HG02623 (cell line): ENCODE results near the gene MMP14.

ENCODE experiments used
- ATAC-seq: cut with Tn5 transposase; IDR thresholded peaks from one replicate; pipeline ENCODE4 v1.9.1; 2021; ENCODE audit warnings: moderate library complexity; ENCODE audit not compliant: unreplicated experiment

The MMP14 gene

DNA sequence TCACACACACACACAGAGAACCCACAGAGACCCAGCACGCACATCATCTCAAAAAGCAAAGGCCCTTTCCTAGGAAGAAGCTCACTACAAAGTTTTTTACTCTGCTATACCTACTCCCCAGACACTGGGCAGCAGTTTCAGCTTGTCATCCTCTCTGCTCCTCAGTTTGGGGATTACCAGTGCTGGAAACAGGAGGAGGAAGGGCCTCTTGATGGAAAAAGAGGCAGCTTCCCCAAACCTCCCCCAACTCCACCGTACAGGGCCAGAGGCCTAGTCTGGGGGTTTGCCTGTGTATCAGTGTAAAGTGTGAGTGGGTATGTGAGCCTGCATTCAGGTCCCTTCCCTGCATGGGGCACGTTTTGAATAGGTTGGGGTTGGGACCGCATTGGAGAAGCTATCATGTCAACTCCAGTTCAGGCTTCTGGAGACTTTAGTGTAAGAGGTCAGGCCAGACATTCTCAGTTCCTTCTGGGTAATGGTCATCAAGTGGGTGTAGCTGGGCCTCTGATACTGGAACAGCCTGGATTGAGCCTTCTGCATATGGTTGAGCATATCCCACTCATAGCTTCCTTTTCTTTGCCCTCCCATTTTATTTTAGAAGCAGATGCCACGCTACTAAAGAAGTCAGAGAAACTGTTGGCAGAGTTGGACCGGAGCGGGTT, 47.8 kb downstream of the MMP14 start:
- ATAC-seq, result no peak

DNA sequence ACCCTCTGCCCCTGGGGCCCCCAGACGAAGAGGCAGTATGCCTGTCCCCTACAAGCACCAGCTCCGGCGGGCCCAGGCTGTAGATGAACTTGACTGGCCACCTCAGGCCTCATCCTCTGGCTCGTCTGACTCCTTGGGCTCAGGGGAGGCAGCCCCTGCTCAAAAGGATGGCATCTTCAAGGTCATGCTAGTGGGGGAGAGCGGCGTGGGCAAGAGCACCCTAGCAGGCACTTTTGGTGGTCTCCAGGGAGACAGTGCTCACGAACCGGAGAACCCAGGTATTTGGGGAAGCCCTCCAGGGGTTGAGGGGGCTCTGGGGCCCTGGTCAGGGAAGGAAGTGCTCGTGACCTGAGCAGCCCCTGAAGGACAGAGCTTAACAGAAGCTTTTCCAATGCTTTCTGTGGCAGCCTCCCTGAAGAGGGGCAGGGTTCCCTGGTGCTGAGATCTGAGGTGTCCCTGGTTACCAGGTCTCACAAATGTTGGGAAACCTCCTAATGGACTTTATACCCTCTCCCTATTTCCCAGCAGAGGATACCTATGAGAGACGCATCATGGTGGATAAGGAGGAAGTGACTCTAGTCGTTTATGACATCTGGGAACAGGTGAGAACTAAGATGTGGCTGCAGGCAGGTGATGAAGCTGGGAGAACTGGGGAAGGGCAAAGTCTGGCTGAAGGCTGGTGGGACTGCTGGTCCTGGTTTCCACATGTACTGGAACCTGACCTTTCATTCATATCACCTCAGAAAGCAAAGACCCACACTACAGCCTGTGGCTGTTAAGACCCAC, 48.5 kb downstream of the MMP14 start:
- no peak for ATAC-seq

DNA sequence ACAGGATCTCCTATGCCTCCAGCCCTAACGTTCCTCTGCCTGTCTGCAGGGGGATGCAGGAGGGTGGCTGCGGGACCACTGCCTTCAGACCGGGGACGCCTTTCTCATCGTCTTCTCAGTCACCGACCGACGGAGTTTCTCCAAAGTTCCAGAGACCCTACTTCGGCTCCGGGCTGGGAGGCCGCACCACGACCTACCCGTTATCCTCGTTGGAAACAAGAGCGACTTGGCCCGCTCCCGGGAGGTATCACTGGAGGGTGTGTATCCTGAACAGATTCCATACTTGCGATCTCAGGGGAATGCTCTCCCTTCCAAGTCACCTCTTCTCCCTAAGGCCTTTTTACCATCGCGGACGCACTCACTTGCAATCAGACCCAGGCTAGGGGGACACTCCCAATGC, 49.6 kb downstream of the MMP14 start:
- no peak for ATAC-seq

DNA sequence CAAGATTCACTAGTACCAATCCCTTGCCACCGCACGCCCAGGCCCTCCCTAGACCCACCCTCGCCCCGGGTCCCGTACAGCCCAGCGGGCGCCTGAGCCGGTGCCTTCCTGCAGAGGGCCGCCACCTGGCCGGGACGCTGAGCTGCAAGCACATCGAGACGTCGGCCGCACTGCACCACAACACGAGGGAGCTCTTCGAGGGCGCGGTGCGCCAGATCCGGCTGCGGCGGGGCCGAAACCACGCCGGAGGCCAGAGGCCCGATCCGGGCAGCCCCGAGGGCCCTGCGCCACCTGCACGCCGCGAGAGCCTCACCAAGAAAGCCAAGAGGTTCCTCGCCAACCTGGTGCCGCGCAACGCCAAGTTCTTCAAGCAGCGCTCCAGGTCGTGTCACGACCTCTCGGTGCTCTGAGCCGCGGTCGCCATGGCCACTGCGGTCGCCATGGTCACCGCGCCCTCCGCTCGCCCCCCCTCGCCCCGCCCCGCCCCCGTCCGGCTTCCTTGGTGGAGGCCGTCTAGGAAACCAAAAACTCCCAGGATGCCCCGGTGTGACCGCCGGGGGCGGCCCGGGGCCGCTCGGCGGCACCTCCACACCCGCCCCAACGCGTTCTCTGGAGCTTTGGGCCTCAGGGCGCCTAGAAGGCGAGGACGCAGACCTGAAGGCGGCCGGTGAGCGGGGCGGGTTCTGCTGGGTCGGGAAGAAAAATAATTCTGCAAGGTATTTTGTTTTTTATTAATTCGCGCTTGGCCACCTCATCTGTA, 50.3 kb downstream of the MMP14 start:
- ATAC-seq, result peak; percentile 38

DNA sequence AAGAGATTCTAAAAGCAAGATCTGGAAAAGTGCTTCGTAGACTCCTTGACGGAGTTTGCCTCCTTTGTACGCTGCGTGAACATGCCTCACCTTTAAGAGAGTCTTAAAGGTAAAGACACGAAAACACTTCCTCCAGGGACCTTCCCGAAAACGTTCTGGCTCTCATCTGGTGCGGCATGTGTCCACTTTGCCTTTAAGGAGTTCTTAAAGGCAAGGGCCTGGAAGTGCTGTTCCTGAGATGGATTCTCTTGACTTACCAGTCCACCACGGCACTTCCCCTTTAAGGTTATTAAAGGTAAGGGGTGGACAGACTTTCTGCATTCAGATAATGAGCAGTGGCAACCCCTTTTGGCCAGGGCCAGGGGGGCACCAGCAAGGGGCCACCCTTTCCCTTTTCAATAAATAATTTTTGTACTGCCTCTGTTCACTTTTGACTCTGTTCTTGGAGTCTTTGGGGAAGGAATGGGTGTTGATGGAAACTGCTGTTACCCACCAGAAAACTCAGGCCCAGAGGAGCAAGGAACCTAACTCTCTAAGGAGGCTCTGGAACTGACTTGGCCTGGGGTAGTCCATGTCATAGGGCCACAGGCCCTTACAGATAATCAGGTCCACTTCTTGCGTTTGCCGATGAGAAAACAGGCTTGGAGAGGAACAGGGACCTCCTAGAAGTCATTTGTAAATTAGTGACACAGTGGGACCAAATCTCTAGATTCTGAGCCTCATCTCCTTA, 51.0 kb downstream of the MMP14 start:
- ATAC-seq, result peak; percentile 31

DNA sequence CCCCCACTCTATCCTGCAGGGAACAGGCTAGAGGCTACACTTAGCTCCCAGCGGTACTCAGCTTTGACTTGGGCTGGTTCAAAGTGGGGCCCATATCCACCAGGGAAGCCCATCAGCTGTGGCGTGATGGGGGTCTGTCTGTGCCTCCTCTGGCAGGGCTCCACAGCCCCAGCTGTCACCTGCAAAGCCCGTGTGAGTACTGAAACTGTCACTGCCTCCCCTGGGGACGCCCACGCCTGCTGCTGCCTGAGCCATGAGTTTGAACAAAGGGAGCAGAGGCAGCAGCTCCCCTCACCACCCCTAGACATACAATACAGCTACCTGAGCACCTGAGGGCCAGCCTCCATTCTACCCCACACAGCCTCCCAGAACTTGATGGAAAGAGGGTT, 51.6 kb downstream of the MMP14 start:
- ATAC-seq, result peak; percentile 51

DNA sequence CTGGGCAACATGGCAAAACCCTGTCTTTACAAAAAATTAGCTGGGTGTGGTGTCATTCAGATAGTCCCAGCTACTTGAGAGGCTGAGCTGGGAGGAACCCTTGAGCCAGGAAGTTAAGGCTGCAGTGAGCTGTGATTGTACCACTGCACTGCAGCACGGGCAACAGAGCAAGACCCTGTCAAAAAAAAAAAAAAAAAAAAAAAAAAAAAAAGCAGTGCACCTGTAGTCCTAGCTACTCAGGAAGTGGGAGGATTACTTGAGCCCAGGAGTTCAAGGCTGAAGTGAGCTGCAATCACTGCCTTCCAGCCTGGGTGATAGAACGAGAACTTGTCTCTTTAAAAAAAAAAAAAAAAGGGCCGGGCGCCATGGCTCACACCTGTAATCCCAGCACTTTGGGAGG, 52.3 kb downstream of the MMP14 start:
- ATAC-seq, result no peak

DNA sequence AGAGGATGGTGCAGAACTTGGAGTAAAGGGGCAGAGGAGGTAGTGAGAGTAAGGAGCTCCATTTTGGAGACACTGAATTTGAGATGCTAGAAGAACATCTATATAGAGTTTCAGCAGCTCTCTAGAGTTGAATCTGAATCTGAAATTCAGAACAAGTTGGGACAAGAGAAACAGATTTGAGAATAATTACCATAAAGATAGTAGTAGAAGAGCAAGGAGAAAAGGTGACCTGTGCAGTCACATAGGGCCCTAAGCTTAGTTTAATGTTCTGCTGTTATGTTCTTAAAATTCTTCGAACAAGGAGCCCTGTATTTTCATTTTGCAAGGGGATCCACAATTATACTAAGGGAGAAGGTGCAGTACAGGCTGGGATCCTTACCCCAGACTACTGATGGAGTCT, 54.0 kb downstream of the MMP14 start:
- no peak for ATAC-seq

DNA sequence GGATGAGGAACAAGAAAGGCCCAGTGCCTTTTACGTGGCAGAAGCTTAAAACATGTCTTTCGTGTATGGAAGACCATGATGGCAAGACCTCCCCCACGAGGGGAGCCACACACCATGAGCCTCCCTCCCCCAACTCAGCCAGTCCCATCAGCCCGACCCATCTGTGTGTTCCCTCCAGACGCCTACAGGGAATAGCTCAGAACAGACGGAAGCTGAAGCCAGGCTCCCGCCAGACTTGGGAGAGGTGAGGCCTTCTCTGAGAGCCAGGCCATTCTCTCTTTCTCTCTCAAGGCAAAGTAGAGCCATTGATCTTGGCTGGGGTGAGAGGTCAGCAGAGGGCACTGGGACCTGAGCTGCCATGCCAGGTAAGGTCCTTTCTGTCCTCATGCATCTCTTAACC, 56.1 kb downstream of the MMP14 start:
- ATAC-seq, result no peak

DNA sequence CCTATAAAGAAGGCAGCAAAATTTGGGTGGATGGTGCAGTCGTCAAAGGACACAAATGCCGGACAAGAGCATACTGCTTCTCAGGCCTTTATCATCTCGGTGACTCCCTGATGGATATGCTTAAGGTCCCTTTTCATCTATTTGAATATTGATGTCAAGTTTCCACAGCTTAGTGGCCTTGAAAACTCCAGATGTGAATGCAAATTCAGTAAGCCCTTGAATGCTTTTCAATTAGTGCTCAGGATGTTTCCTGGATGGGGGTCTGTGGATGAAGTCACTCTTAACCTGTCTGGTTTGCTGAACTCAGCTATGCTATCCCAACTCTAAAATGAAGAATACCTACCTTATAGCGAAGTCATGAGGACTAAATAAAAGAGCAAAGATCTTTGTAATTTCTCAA, 57.3 kb downstream of the MMP14 start:
- no peak for ATAC-seq

DNA sequence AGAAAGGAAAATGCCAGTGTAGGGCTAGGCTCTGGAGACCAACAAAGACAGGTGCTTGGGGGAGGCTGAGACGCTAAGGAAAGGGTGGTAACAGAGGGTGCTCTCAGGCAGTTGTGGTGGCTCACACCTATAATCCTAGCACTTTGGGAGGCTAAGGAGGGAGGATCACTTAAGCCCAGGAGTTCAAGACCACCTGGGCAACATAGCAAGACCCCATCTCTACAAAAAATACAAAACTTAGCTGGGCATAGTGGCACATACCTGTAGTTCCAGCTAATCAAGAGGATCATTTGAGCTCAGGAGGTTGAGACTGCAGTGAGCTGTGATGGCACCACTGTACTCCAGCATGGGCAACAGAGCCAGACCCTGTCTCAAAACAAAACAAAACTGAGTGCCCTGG, 59.0 kb downstream of the MMP14 start:
- no peak for ATAC-seq

DNA sequence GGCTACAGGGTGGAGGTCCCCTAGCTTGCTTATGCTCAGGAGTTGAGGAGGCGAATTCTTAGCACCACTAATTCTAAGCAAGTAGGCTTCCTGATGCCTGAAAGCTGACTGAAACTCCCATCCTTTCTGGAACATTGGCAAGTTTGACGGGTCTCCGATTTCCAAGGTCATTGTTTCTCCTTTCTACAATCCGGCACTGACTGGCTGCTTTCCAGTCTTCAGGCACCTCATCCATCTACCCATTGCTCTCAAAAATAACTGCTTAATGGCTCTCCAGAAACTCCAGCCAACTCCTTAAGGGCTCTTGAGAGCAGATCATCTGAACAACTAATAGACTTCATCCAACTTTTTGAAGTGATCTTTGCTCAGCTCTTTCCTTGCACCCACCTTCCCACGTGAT, 60.0 kb downstream of the MMP14 start:
- ATAC-seq, result no peak

DNA sequence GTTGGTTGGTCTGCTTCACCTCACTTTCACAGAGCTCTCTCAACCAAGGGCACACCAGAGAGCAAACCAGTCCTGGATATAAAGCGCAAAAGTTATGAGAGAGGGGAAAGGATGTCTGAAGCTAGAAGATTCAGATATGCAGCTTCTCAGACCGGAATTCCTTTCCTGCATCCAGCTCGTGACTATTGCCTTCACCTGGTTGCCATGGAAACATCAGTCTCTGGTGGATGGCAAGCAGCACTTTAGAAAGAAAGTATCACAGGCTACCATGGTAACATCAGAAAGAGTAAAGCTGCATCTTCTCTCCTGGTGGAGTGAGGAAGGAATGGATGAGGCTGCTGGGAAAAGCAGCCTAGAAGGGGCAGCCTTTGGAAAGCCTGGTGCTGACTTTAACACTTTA, 60.4 kb downstream of the MMP14 start:
- ATAC-seq, result no peak

DNA sequence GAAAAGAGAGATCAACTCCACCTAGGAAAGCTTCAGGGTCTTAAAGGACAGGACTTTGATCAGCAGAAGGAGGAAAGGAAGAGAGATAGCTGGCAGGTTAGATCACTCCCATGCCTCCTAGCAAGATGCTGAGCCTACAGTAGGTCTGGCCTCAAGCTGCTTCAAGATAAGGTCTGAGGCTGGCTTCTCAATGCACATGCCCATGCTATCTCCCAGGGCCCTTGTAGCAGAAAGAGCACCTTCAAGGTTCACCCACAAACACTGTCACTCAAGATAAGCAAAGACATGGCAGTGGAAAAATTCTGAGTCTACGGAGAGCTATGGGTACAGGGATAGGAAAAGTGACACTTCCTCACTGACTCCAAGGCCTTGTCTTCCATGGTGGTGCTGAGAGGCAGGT, 61.0 kb downstream of the MMP14 start:
- no peak for ATAC-seq
